Adrenal gland (tissue), 12 donors: ENCODE data around the gene MICU1. TPM values are rescaled to one million over a fixed set of nuclear protein-coding genes. Genes with fewer than 3 reads are reported as not detected.

Experiments used
- DNase-seq, 7 donors: peaks; one replicate each; pipeline ENCODE4 v3.0.0-alpha.2; 2019 to 2020
- H3K27ac ChIP-seq, 5 donors: fragments of 200-600 bp; sonication (generic) in 4 of 5; 1 replicate in 3 of 5; 2 replicates in 2 of 5; pipeline versions ENCODE4 v1.5.1 to v1.8.0; 2016 to 2020; ENCODE audit warnings: mild to moderate bottlenecking in 1 of 5
- H3K27me3 ChIP-seq: fragments of 200-600 bp; 2 replicates; pipeline ENCODE4 v1.8.0; 2021
- H3K36me3 ChIP-seq, 2 donors: fragments of 200-600 bp; replicated peaks in 1 of 2; 1 replicate in 1 of 2; 2 replicates in 1 of 2; pipeline versions ENCODE4 v1.5.1 to v1.8.0; 2018 to 2022
- H3K4me1 ChIP-seq, 2 donors: fragments of 200-600 bp; replicated peaks in 1 of 2; 1 replicate in 1 of 2; 2 replicates in 1 of 2; pipeline versions ENCODE4 v1.5.1 to v1.8.0; 2018 to 2021
- H3K4me3 ChIP-seq, 4 donors: fragments of 200-600 bp; sonication (generic) in 3 of 4; one replicate each; pipeline ENCODE4 v1.5.1; 2016 to 2018
- H3K9me3 ChIP-seq, 3 donors: fragments of 200-600 bp; sonication (generic) in 1 of 3; replicated peaks in 1 of 3; 1 replicate in 2 of 3; 2 replicates in 1 of 3; pipeline versions ENCODE4 v1.5.1 to v1.8.0; 2016 to 2021
- CTCF ChIP-seq, 6 experiments: fragments of 450-650 bp in 4 of 6; fragments of 200-600 bp in 2 of 6; sonication (generic) in 1 of 6; IDR thresholded peaks; 1 replicate in 5 of 6; 2 replicates in 1 of 6; pipeline versions ENCODE4 v1.5.1 to v1.8.0; 2016 to 2021; ENCODE audit warnings: antibody characterized with exemption in 6 of 6, mild to moderate bottlenecking in 2 of 6, moderate library complexity in 1 of 6
- POLR2A ChIP-seq, 2 donors: fragments of 450-650 bp; IDR thresholded peaks; one replicate each; pipeline ENCODE4 v1.6.1; 2017; ENCODE audit warnings: antibody characterized with exemption in 2 of 2, mild to moderate bottlenecking in 2 of 2, moderate library complexity in 1 of 2
- WGBS, 4 donors: extraction: QIAGEN DNeasy Blood & Tissue Kit in 2 of 4; methylation state at CpG; one replicate each; pipeline versions ENCODE4 v1.1.5 to v1.1.7; 2013 to 2017; 5-methylcytosine and 5-hydroxymethylcytosine counted together
- intact Hi-C, 2 donors: fragments of 100-400 bp; cut with DNase I; formaldehyde crosslinking; loops; one replicate each; pipeline versions ENCODE4 v1.14.1 to v1.15.0; 2022 to 2023
- polyA plus RNA-seq, 3 donors: library from polyadenylated mRNA; stranded (reverse); fragments of 200-250 nt in 2 of 3; fragments of 350-450 nt in 1 of 3; fragmentation: Illumina TruSeq in 1 of 3; extraction: RNeasy Lipid Tissue Mini Kit (QIAGEN cat#74804) in 1 of 3; gene quantifications; one replicate each; pipeline ENCODE4 v1.2.3, GENCODE V29; 2013 to 2014
- total RNA-seq, 9 donors: library from RNA; depleted of rRNA in 4 of 9; stranded (reverse); fragments of >200 nt in 4 of 9; fragments of 120-200 nt in 1 of 9; fragmentation: NEBNext Ultra II Directional in 1 of 9; extraction: Animal tissue kit (Norgen Biotek cat#: 25700) in 1 of 9; gene quantifications; one replicate each; pipeline versions ENCODE4 v1.1.0 to v1.2.4, GENCODE V29; 2013 to 2023
- donor health status: healthy with polysubstance abuse.
- donor health status: Bipolar disorder and iron deficiency.
- donor health status: DM: yes; HTN: yes; CAD: no.
- donor health status: DM: no; HTN: no; CAD: no.
- donor health status: DM: no; HTN: no; CAD: no.
- donor health status: DM: yes; HTN: yes; CAD: no.

The MICU1 gene
- total and polyA plus RNA-seq, 12 donors, result 56.5 to 122 (median 90.2) TPM

- no peaks in the 10 kb centered on the region for H3K9me3 ChIP-seq
- H3K27ac ChIP-seq, result no peak overlapping the region
- no peaks in the 10 kb centered on the region for H3K36me3 ChIP-seq
- H3K4me3 ChIP-seq, result no peak overlapping the region
- no peak for DNase-seq
- TF ChIP-seq POLR2A (IDR thresholded peaks at IDR 0.05) (no peak), CTCF (IDR thresholded peaks at IDR 0.05) (no peak)
- H3K27me3 ChIP-seq, result no peaks in the 10 kb centered on the region
- H3K4me1 ChIP-seq, result no peaks in the 10 kb centered on the region
- intact Hi-C loops, result no loop called here
These were observed 34.3 kb upstream of the MICU1 start for GRCh38 chr10:72660220-72660619.

GRCh38 chr10:72659694-72660093 lies 33.8 kb upstream of the MICU1 start:
- no peak overlapping the region for H3K4me3 ChIP-seq
- no peaks in the 10 kb centered on the region for H3K4me1 ChIP-seq
- WGBS, 4 donors, result 43 to 69% (median 66%) methylated on average over 8 of the region's 8 CpGs
- intact Hi-C loops, result no loop called here
- TF ChIP-seq POLR2A (IDR thresholded peaks at IDR 0.05) (no peak), CTCF (IDR thresholded peaks at IDR 0.05) (no peak)
- H3K9me3 ChIP-seq, result no peaks in the 10 kb centered on the region
- no peaks in the 10 kb centered on the region for H3K27me3 ChIP-seq
- H3K27ac ChIP-seq, result no peak overlapping the region
- peak in 6 of 7 donors; percentile 36 to 63 (median 58) for DNase-seq
- H3K36me3 ChIP-seq, result no peaks in the 10 kb centered on the region

- TF ChIP-seq POLR2A (IDR thresholded peaks at IDR 0.05), result no peak
- TF ChIP-seq CTCF (IDR thresholded peaks at IDR 0.05), result no peak
- H3K4me1 ChIP-seq, result no peaks in the 10 kb centered on the region
- no peaks in the 10 kb centered on the region for H3K36me3 ChIP-seq
- DNase-seq, result no peak
- intact Hi-C loops, result no loop called here
- no peaks in the 10 kb centered on the region for H3K9me3 ChIP-seq
- WGBS, 4 donors, result 84 to 91% (median 89%) methylated on average over 4 to 5 of the region's 5 CpGs
- no peak overlapping the region for H3K27ac ChIP-seq
- no peak overlapping the region for H3K4me3 ChIP-seq
- no peaks in the 10 kb centered on the region for H3K27me3 ChIP-seq
These were observed 33.0 kb upstream of the MICU1 start for GRCh38 chr10:72658696-72659400.

- DNase-seq, result no peak
- intact Hi-C loops, result no loop called here
- Histone ChIP-seq H3K9me3 (no peaks in the 10 kb centered on the region), H3K27me3 (no peaks in the 10 kb centered on the region), H3K4me3 (no peak overlapping the region), H3K4me1 (no peaks in the 10 kb centered on the region), H3K36me3 (no peaks in the 10 kb centered on the region), H3K27ac (no peak overlapping the region)
- TF ChIP-seq POLR2A (IDR thresholded peaks at IDR 0.05) (no peak), CTCF (IDR thresholded peaks at IDR 0.05) (no peak)
- WGBS, 4 donors, result 60 to 80% (median 68%) methylated on average over 3 of the region's 3 CpGs
These were observed 28.8 kb upstream of the MICU1 start for GRCh38 chr10:72654720-72655119.
